ENCODE results near the gene PTBP2. TPM values are rescaled to one million over a fixed set of nuclear protein-coding genes. Genes with fewer than 3 reads are reported as not detected.

Gene PTBP2
- total RNA-seq, 2 donors from 2014 or later: 33.0 to 66.0 TPM

GRCh38 chr1:96715482-96715881 is 6.1 kb upstream of the PTBP2 start:
- no peaks in the 10 kb centered on the region for H3K4me1 ChIP-seq (ENCODE audit: control insufficient read depth in 1 of 2, low read depth in 2 of 2)
- H3K9me3 ChIP-seq: no peaks in the 10 kb centered on the region
- no peaks in the 10 kb centered on the region for H3K36me3 ChIP-seq
- no peak for ATAC-seq (ENCODE audit: insufficient number of reproducible peaks, low FRiP score, low read depth)
- no peak for TF ChIP-seq CTCF (IDR thresholded peaks at IDR 0.05)
- no peak overlapping the region for H3K27ac ChIP-seq
- H3K4me3 ChIP-seq: no peak overlapping the region
- no peaks in the 10 kb centered on the region for H3K27me3 ChIP-seq (replicated peaks; ENCODE audit: insufficient read depth)
- DNase-seq (ENCODE audit: low spot score): no peak

- no peak for DNase-seq (ENCODE audit: low spot score)
- H3K9me3 ChIP-seq: no peaks in the 10 kb centered on the region
- no peaks in the 10 kb centered on the region for H3K27me3 ChIP-seq (replicated peaks; ENCODE audit: insufficient read depth)
- H3K4me3 ChIP-seq: peak overlapping the region; percentile 100
- no peaks in the 10 kb centered on the region for H3K36me3 ChIP-seq
- peak overlapping the region; percentile 45 to 96 for H3K27ac ChIP-seq
- ATAC-seq (ENCODE audit: insufficient number of reproducible peaks, low FRiP score, low read depth): no peak
- no peak for TF ChIP-seq CTCF (IDR thresholded peaks at IDR 0.05)
- H3K4me1 ChIP-seq (ENCODE audit: control insufficient read depth in 1 of 2, low read depth in 2 of 2): peaks cover 5 to 15% of the 10 kb centered on the region in 2 donors
Measured at GRCh38 chr1:96721053-96721415, 550 bp upstream of the PTBP2 start.

- H3K27me3 ChIP-seq (replicated peaks; ENCODE audit: insufficient read depth): no peaks in the 10 kb centered on the region
- peaks cover 5 to 15% of the 10 kb centered on the region in 2 donors for H3K4me1 ChIP-seq (ENCODE audit: control insufficient read depth in 1 of 2, low read depth in 2 of 2)
- H3K4me3 ChIP-seq: peak overlapping the region; percentile 100
- DNase-seq (ENCODE audit: low spot score): peak; percentile 21
- peak; percentile 56 for ATAC-seq (ENCODE audit: insufficient number of reproducible peaks, low FRiP score, low read depth)
- no peaks in the 10 kb centered on the region for H3K36me3 ChIP-seq
- TF ChIP-seq CTCF (IDR thresholded peaks at IDR 0.05): no peak
- H3K27ac ChIP-seq: peak overlapping the region; percentile 91 to 96
- no peaks in the 10 kb centered on the region for H3K9me3 ChIP-seq
Measured at GRCh38 chr1:96722161-96722922, 758 bp downstream of the PTBP2 start.

GRCh38 chr1:96722958-96723357 is 1.4 kb downstream of the PTBP2 start:
- TF ChIP-seq CTCF (IDR thresholded peaks at IDR 0.05): no peak
- Histone ChIP-seq H3K27ac (peak overlapping the region; percentile 4 to 96), H3K4me1 (ENCODE audit: control insufficient read depth in 1 of 2, low read depth in 2 of 2) (peaks cover 5 to 17% of the 10 kb centered on the region in 2 donors), H3K36me3 (no peaks in the 10 kb centered on the region), H3K9me3 (no peaks in the 10 kb centered on the region), H3K27me3 (replicated peaks; ENCODE audit: insufficient read depth) (no peaks in the 10 kb centered on the region), H3K4me3 (peak overlapping the region; percentile 100)
- DNase-seq (ENCODE audit: low spot score): no peak
- ATAC-seq (ENCODE audit: insufficient number of reproducible peaks, low FRiP score, low read depth): no peak

GRCh38 chr1:96723377-96723776 is 1.8 kb downstream of the PTBP2 start:
- no peak for ATAC-seq (ENCODE audit: insufficient number of reproducible peaks, low FRiP score, low read depth)

More at GRCh38 chr1:96723377-96723776, 1.8 kb downstream of the PTBP2 start:
- H3K4me1 ChIP-seq (ENCODE audit: control insufficient read depth in 1 of 2, low read depth in 2 of 2): peaks cover 5 to 21% of the 10 kb centered on the region in 2 donors
- no peak for DNase-seq (ENCODE audit: low spot score)
- no peaks in the 10 kb centered on the region for H3K36me3 ChIP-seq
- TF ChIP-seq CTCF (IDR thresholded peaks at IDR 0.05): no peak
- H3K27me3 ChIP-seq (replicated peaks; ENCODE audit: insufficient read depth): no peaks in the 10 kb centered on the region
- H3K27ac ChIP-seq: no peak overlapping the region
- no peaks in the 10 kb centered on the region for H3K9me3 ChIP-seq
- peak overlapping the region; percentile 100 for H3K4me3 ChIP-seq
